Muscle of leg (tissue), 11 donors: ENCODE results near the gene SEMA4G. TPM values are rescaled to one million over a fixed set of nuclear protein-coding genes. Genes with fewer than 3 reads are reported as not detected.

Experiments used
- DNase-seq: peaks from one replicate; pipeline ENCODE4 v3.0.0; 2013
- H3K27ac ChIP-seq: one replicate; pipeline ENCODE4 v1.5.1; 2013; ENCODE audit warnings: mild to moderate bottlenecking, low read length, control low read depth
- H3K27me3 ChIP-seq: one replicate; pipeline ENCODE4 v1.6.1; 2013; ENCODE audit warnings: low read length; ENCODE audit not compliant: control insufficient read depth, insufficient read depth
- H3K36me3 ChIP-seq: one replicate; pipeline ENCODE4 v1.6.1; 2013; ENCODE audit warnings: low read length; ENCODE audit not compliant: control insufficient read depth, insufficient read depth
- H3K4me1 ChIP-seq: one replicate; pipeline ENCODE4 v1.6.1; 2013; ENCODE audit warnings: low read length; ENCODE audit not compliant: control insufficient read depth, insufficient read depth
- H3K4me3 ChIP-seq: one replicate; pipeline ENCODE4 v1.5.1; 2013; ENCODE audit warnings: low read length, control low read depth
- H3K9me3 ChIP-seq: replicated peaks from 2 replicates; pipeline ENCODE4 v1.6.1; 2013; ENCODE audit warnings: low read depth, low read length; ENCODE audit not compliant: control insufficient read depth
- WGBS: methylation state at CpG from one replicate; pipeline ENCODE4 v1.1.5; 2013; ENCODE audit warnings: missing lambda C conversion rate; ENCODE audit not compliant: insufficient coverage; 5-methylcytosine and 5-hydroxymethylcytosine counted together
- polyA plus RNA-seq, 8 donors: library from polyadenylated mRNA; unstranded; fragments of 120-200 nt; gene quantifications; one replicate each; pipeline versions ENCODE4 v1.2.1 to v1.2.3, GENCODE V29; 2013; ENCODE audit warnings: inconsistent platforms in 1 of 8, low replicate concordance in 1 of 8; ENCODE audit not compliant: insufficient read length in 8 of 8, insufficient read depth in 1 of 8
- total RNA-seq: library from RNA; stranded (reverse); fragments of 120-200 nt; gene quantifications from one replicate; pipeline ENCODE4 v1.2.4, GENCODE V29; 2013

SEMA4G gene
- total and polyA plus RNA-seq, 9 donors, result 1.2 to 12.9 (median 6.9) TPM

- peaks cover 68% of the 10 kb centered on the region for H3K4me1 ChIP-seq
- H3K9me3 ChIP-seq, result no peaks in the 10 kb centered on the region
- no peak overlapping the region for H3K4me3 ChIP-seq
- H3K27me3 ChIP-seq, result no peaks in the 10 kb centered on the region
- WGBS, result 31% methylated on average over 33 of the region's 33 CpGs
- H3K36me3 ChIP-seq, result peaks cover 56% of the 10 kb centered on the region
- H3K27ac ChIP-seq, result peak overlapping the region; percentile 81
- DNase-seq, result peak; percentile 83
These were observed 37.3 kb downstream of the SEMA4G start for GRCh38 chr10:101006593-101007098.

GRCh38 chr10:101007099-101007711 lies 37.9 kb downstream of the SEMA4G start:
- Histone ChIP-seq H3K27me3 (no peaks in the 10 kb centered on the region), H3K4me3 (no peak overlapping the region), H3K9me3 (no peaks in the 10 kb centered on the region), H3K4me1 (peaks cover 68% of the 10 kb centered on the region), H3K36me3 (peaks cover 54% of the 10 kb centered on the region), H3K27ac (peak overlapping the region; percentile 81)
- 40% methylated on average over 7 of the region's 11 CpGs for WGBS
- peak; percentile 69 for DNase-seq

DNA sequence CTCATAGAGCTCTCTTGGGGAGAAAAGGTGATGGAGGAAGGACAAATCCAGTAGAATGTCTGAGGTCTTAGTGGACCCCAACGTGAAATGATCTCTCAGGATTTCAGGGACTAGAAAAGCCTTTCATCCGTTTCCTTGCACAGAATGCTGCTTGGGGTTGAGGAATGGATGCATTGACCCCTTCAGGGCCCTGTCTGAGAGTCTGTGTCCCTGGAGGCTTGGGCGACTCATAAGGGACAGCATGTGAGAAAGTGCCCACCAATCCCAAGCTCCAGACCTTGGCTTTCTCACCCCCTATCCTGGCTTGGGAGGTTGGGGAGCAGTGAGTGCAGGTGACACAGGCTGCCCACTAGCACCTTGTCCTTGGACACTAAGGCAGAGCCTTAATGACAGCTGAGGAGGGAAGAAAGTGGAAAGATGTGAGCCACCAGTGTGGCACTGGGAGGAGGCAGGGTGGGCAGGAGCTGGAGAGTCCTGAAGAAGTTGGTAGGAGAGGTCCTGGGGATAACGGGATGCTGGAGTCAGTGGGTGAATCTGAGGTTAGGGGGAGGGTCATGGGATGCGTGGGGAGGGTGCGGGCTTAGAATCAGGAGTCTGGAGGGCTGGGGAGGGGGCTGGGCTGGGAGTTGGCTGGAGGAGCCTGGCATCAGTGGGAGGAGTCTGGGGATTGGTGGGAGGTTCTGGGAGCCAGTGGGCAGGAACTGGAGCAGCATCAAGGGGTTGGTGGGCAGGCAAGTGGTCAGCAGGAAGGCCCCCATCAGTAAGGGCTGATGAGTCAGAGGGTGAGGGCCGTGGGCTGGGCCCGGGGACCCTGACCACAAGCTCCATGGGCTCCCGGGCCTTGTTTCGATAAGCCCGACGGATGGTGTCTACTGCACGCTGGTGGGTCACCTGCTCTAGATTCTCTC lies 38.9 kb downstream of the SEMA4G start:
- DNase-seq, result no peak
- Histone ChIP-seq H3K27ac (no peak overlapping the region), H3K36me3 (peaks cover 44% of the 10 kb centered on the region), H3K4me3 (no peak overlapping the region), H3K27me3 (no peaks in the 10 kb centered on the region), H3K4me1 (peaks cover 68% of the 10 kb centered on the region), H3K9me3 (no peaks in the 10 kb centered on the region)
- WGBS, result 52% methylated on average over 9 of the region's 13 CpGs

- Histone ChIP-seq H3K27ac (no peak overlapping the region), H3K4me1 (peaks cover 66% of the 10 kb centered on the region), H3K4me3 (no peak overlapping the region), H3K27me3 (no peaks in the 10 kb centered on the region), H3K36me3 (peaks cover 37% of the 10 kb centered on the region), H3K9me3 (no peaks in the 10 kb centered on the region)
- 77% methylated on average over 4 of the region's 6 CpGs for WGBS
- no peak for DNase-seq
These were observed 39.6 kb downstream of the SEMA4G start for GRCh38 chr10:101008823-101009423.

- Histone ChIP-seq H3K27me3 (no peaks in the 10 kb centered on the region), H3K27ac (no peak overlapping the region), H3K9me3 (no peaks in the 10 kb centered on the region), H3K4me3 (no peak overlapping the region), H3K4me1 (peaks cover 61% of the 10 kb centered on the region), H3K36me3 (peaks cover 23% of the 10 kb centered on the region)
- DNase-seq, result no peak
- WGBS, result 92% methylated on average over 13 of the region's 22 CpGs
These were observed 41.0 kb downstream of the SEMA4G start for GRCh38 chr10:101010329-101010728.

GRCh38 chr10:101011517-101012423 lies 42.5 kb downstream of the SEMA4G start:
- peaks cover 5% of the 10 kb centered on the region for H3K27me3 ChIP-seq
- peaks cover 9% of the 10 kb centered on the region for H3K36me3 ChIP-seq
- WGBS, result 62% methylated on average over 13 of the region's 22 CpGs
- H3K9me3 ChIP-seq, result no peaks in the 10 kb centered on the region
- H3K27ac ChIP-seq, result no peak overlapping the region
- H3K4me3 ChIP-seq, result no peak overlapping the region
- peaks cover 48% of the 10 kb centered on the region for H3K4me1 ChIP-seq
- DNase-seq, result no peak

GRCh38 chr10:101012525-101013364 lies 43.4 kb downstream of the SEMA4G start:
- peak; percentile 92 for DNase-seq
- H3K4me1 ChIP-seq, result peaks cover 39% of the 10 kb centered on the region
- H3K4me3 ChIP-seq, result no peak overlapping the region
- no peak overlapping the region for H3K27ac ChIP-seq
- WGBS, result 13% methylated on average over 8 of the region's 14 CpGs
- H3K9me3 ChIP-seq, result no peaks in the 10 kb centered on the region
- H3K36me3 ChIP-seq, result no peaks in the 10 kb centered on the region
- peaks cover 12% of the 10 kb centered on the region for H3K27me3 ChIP-seq

GRCh38 chr10:101013365-101013825 lies 44.1 kb downstream of the SEMA4G start:
- 72% methylated on average over 9 of the region's 9 CpGs for WGBS
- Histone ChIP-seq H3K4me1 (peaks cover 40% of the 10 kb centered on the region), H3K4me3 (no peak overlapping the region), H3K27ac (no peak overlapping the region), H3K27me3 (peaks cover 18% of the 10 kb centered on the region), H3K9me3 (no peaks in the 10 kb centered on the region), H3K36me3 (no peaks in the 10 kb centered on the region)
- DNase-seq, result no peak
